H1 (cell line): ENCODE data around the gene MGAT5.

Experiments used
- CEBPB ChIP-seq: IDR thresholded peaks from 2 replicates; pipeline ENCODE4 v1.6.1; 2012; ENCODE audit warnings: low read depth, low read length
- EZH2 ChIP-seq: fragments of 200-600 bp; sonication (generic); IDR thresholded peaks from 2 replicates; pipeline ENCODE4 v1.7.1; 2012; ENCODE audit warnings: low read depth, mild to moderate bottlenecking, moderate library complexity, low read length, inconsistent platforms; ENCODE audit not compliant: severe bottlenecking
- FOSL1 ChIP-seq: IDR thresholded peaks from 2 replicates; pipeline ENCODE4 v1.6.1; 2011; ENCODE audit warnings: mild to moderate bottlenecking, low read depth, low read length, moderate library complexity; ENCODE audit not compliant: insufficient read depth
- JUND ChIP-seq: IDR thresholded peaks from 2 replicates; pipeline ENCODE4 v1.6.1; 2011; ENCODE audit warnings: mild to moderate bottlenecking, improper control_type of control experiment, low read length
- KDM4A ChIP-seq: IDR thresholded peaks from one replicate; pipeline ENCODE4 v1.7.1; 2012; ENCODE audit warnings: low read depth, mild to moderate bottlenecking, moderate library complexity, low read length, inconsistent platforms; ENCODE audit not compliant: severe bottlenecking
- POLR2A ChIP-seq, 2 experiments: IDR thresholded peaks; 1 replicate in 1 of 2; 2 replicates in 1 of 2; pipeline ENCODE4 v1.6.1; 2011; ENCODE audit warnings: low read depth in 2 of 2, low read length in 2 of 2, mild to moderate bottlenecking in 2 of 2; ENCODE audit errors: control extremely low read depth in 1 of 2
- RAD21 ChIP-seq, 2 experiments: IDR thresholded peaks in 1 of 2; conservative IDR thresholded peaks in 1 of 2; 2 replicates each; pipeline ENCODE4 v1.6.1; 2011; ENCODE audit warnings: low read depth in 2 of 2, low read length in 2 of 2, improper control_type of control experiment in 1 of 2, inconsistent platforms in 1 of 2, mild to moderate bottlenecking in 1 of 2, moderate library complexity in 1 of 2
- YY1 ChIP-seq: IDR thresholded peaks from 2 replicates; pipeline ENCODE4 v1.6.1; 2011; ENCODE audit warnings: low read depth, mild to moderate bottlenecking, low read length
- TF ChIP-seq, protein P1 (sequence below): IDR thresholded peaks from 2 replicates; pipeline ENCODE4 v1.6.1; 2012; ENCODE audit warnings: inconsistent platforms
- TF ChIP-seq, protein P2 (sequence below), 3 experiments: IDR thresholded peaks; 1 replicate in 2 of 3; 2 replicates in 1 of 3; pipeline versions ENCODE4 v1.5.1 to v1.6.1; 2011; ENCODE audit warnings: low read length in 3 of 3, mild to moderate bottlenecking in 3 of 3, inconsistent platforms in 2 of 3, low read depth in 1 of 3, moderate library complexity in 1 of 3; ENCODE audit not compliant: insufficient read depth in 1 of 3; ENCODE audit errors: control extremely low read depth in 1 of 3
- TF ChIP-seq, protein P3 (sequence below): IDR thresholded peaks from 2 replicates; pipeline ENCODE4 v1.6.1; 2012; ENCODE audit warnings: low read length, inconsistent platforms

DNA sequence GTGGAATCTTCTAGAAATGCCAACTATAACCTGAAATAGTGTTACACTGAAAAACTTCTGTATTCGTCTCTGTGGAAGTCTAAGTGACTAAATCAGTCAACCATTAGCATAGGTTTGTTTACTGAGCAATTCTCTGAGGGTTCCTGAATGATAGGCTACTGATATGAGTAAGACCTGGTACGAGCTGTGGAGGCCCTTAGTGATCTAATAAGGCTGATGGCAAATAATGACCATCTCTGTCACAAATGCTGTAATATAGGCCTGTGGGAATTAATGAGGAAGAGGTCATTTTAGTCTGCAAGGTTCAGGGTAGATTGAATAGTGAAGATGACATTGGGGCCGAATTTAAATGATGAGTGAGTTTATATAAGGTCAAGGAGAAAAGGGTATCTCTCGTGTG, 82.5 kb downstream of the MGAT5 start:
- no peak for TF ChIP-seq POLR2A (IDR thresholded peaks at IDR 0.05; ENCODE audit: control extremely low read depth in 1 of 2, low read depth in 2 of 2, low read length in 2 of 2)
- TF ChIP-seq, protein P1, sequence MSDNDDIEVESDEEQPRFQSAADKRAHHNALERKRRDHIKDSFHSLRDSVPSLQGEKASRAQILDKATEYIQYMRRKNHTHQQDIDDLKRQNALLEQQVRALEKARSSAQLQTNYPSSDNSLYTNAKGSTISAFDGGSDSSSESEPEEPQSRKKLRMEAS = no peak
- TF ChIP-seq, protein P2, sequence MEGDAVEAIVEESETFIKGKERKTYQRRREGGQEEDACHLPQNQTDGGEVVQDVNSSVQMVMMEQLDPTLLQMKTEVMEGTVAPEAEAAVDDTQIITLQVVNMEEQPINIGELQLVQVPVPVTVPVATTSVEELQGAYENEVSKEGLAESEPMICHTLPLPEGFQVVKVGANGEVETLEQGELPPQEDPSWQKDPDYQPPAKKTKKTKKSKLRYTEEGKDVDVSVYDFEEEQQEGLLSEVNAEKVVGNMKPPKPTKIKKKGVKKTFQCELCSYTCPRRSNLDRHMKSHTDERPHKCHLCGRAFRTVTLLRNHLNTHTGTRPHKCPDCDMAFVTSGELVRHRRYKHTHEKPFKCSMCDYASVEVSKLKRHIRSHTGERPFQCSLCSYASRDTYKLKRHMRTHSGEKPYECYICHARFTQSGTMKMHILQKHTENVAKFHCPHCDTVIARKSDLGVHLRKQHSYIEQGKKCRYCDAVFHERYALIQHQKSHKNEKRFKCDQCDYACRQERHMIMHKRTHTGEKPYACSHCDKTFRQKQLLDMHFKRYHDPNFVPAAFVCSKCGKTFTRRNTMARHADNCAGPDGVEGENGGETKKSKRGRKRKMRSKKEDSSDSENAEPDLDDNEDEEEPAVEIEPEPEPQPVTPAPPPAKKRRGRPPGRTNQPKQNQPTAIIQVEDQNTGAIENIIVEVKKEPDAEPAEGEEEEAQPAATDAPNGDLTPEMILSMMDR (IDR thresholded peaks at IDR 0.05; ENCODE audit: control extremely low read depth in 1 of 3, insufficient read depth in 1 of 3, low read depth in 1 of 3, low read length in 3 of 3) = no peak
- no peak for TF ChIP-seq YY1
- no peak for TF ChIP-seq EZH2
- TF ChIP-seq RAD21 (IDR thresholded peaks at IDR 0.05 in 1 of 2, conservative IDR thresholded peaks at IDR 0.05 in 1 of 2; ENCODE audit: low read depth in 2 of 2, low read length in 2 of 2) = no peak
- TF ChIP-seq FOSL1 = no peak
- no peak for TF ChIP-seq KDM4A
- TF ChIP-seq, protein P3, sequence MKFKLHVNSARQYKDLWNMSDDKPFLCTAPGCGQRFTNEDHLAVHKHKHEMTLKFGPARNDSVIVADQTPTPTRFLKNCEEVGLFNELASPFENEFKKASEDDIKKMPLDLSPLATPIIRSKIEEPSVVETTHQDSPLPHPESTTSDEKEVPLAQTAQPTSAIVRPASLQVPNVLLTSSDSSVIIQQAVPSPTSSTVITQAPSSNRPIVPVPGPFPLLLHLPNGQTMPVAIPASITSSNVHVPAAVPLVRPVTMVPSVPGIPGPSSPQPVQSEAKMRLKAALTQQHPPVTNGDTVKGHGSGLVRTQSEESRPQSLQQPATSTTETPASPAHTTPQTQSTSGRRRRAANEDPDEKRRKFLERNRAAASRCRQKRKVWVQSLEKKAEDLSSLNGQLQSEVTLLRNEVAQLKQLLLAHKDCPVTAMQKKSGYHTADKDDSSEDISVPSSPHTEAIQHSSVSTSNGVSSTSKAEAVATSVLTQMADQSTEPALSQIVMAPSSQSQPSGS = no peak
- TF ChIP-seq CEBPB = no peak
- no peak for TF ChIP-seq JUND
